ENCODE measurements around the gene SYDE1.

DNA sequence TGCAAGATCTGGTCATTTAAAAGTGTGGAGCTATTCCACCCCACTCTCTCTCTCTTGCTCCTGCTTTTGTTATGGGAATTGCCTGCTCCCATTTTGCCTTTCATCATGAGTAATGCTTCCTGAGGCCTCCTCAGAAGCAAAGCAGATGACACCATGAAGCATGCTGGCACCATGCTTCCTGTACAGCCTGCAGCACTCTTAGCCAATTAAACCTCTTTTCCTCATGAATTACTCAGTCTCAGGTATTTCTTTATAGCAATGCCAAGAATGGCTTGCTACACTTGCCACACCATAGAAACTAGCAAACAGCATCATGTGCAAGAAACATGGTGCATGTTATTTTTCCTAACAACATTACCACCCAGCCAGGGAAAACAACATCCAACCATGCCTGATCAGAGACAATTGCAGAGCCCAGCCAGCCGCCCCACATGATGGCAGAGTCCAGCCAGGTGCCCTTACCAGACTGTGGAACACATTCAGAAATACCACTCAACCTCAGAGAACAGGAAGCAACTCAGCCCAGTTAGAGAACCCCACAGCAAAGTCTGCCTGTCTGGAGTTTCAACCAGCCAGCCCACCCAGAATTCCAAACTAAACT lies 36.9 kb downstream of the SYDE1 start:
- TF ChIP-seq TAF1 (conservative IDR thresholded peaks at IDR 0.05) (no peak), SP1 (IDR thresholded peaks at IDR 0.05) (no peak), EGR1 (IDR thresholded peaks at IDR 0.05; ENCODE audit: low read depth in 2 of 2) (no peak), YY1 (IDR thresholded peaks at IDR 0.05) (no peak), GABPA (IDR thresholded peaks at IDR 0.05 in 1 of 2, conservative IDR thresholded peaks at IDR 0.05 in 1 of 2) (no peak), FOXA2 (IDR thresholded peaks at IDR 0.05) (no peak)
- TF ChIP-seq, protein P1, sequence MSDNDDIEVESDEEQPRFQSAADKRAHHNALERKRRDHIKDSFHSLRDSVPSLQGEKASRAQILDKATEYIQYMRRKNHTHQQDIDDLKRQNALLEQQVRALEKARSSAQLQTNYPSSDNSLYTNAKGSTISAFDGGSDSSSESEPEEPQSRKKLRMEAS (IDR thresholded peaks at IDR 0.05) = no peak
- TF ChIP-seq, protein P2, sequence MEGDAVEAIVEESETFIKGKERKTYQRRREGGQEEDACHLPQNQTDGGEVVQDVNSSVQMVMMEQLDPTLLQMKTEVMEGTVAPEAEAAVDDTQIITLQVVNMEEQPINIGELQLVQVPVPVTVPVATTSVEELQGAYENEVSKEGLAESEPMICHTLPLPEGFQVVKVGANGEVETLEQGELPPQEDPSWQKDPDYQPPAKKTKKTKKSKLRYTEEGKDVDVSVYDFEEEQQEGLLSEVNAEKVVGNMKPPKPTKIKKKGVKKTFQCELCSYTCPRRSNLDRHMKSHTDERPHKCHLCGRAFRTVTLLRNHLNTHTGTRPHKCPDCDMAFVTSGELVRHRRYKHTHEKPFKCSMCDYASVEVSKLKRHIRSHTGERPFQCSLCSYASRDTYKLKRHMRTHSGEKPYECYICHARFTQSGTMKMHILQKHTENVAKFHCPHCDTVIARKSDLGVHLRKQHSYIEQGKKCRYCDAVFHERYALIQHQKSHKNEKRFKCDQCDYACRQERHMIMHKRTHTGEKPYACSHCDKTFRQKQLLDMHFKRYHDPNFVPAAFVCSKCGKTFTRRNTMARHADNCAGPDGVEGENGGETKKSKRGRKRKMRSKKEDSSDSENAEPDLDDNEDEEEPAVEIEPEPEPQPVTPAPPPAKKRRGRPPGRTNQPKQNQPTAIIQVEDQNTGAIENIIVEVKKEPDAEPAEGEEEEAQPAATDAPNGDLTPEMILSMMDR (IDR thresholded peaks at IDR 0.05; ENCODE audit: low read depth, low read length, missing input control) = no peak
